ENCODE data around the gene NOP58. TPM values are rescaled to one million over a fixed set of nuclear protein-coding genes. Genes with fewer than 3 reads are reported as not detected.
A peak's percentile ranks its signal among the peaks of the same experiment; 100 is the strongest.

Gene NOP58
- total and polyA plus RNA-seq, 2 of the 8 experiments (the other 6 are each of a cell fraction or from before 2014, with no cell fraction given): 41.5 to 133 TPM

DNA sequence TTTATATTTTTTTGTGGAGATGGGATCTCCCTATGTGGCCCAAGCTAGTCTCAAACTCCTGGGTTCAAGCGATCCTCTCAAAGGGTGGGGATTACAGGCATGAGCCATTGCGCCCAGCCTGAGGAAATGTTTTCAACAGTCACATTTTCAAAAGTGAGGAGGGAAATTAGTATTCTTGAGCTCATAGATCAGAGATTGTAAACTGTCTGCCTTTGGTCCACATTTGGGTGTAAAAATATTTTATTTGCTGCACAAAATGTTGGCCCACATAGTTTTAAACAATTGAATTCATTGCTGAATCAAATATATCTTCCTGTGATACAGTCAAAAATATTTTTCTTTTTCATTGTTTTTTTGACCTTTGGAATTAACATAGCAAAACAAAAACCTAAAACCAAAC lies 48.6 kb downstream of the NOP58 start:
- H3K18ac ChIP-seq (ENCODE audit: extremely low read depth, low read length): no peak overlapping the region
- H3K14ac ChIP-seq (ENCODE audit: insufficient read length): no peak overlapping the region
- H3K23ac ChIP-seq (ENCODE audit: insufficient read length): no peak overlapping the region
- H2BK5ac ChIP-seq (ENCODE audit: low read depth, low read length): no peak overlapping the region
- 93% methylated on average over 2 of the region's 2 CpGs; no CpG with 5 or more reads in 1 of the 2 experiments for WGBS, 2 experiments (ENCODE audit: extremely low coverage in 1 of 2, insufficient coverage in 1 of 2, insufficient read length in 1 of 2, insufficient replicate concordance in 2 of 2, low coverage in 1 of 2, low lambda C conversion rate in 2 of 2, missing lambda C conversion rate in 1 of 2)
- no peak overlapping the region for H2BK20ac ChIP-seq (ENCODE audit: low read length)
- H3K56ac ChIP-seq (replicated peaks; ENCODE audit: insufficient read length, low read depth, low read length): no peak overlapping the region
- no peak for TF ChIP-seq ZNF274 (IDR thresholded peaks at IDR 0.05; ENCODE audit: borderline replicate concordance, extremely low read depth, low read length)
- no peak for TF ChIP-seq ASH2L (IDR thresholded peaks at IDR 0.05; ENCODE audit: low read length)
- TF ChIP-seq TAF1 (IDR thresholded peaks at IDR 0.05; ENCODE audit: low read depth, low read length): no peak
- no peak for TF ChIP-seq BRCA1 (IDR thresholded peaks at IDR 0.05; ENCODE audit: low read depth, low read length)
- FAIRE-seq: no peak
- no peak overlapping the region for H4K5ac ChIP-seq (ENCODE audit: insufficient read length, low read depth, low read length)
- no peak overlapping the region for H3K4me3 ChIP-seq (ENCODE audit: extremely low read depth in 1 of 4, insufficient read depth in 2 of 4, low read depth in 3 of 4, low read length in 4 of 4)
- H3K27ac ChIP-seq (ENCODE audit: low read depth, low read length): no peak overlapping the region
- no peaks in the 10 kb centered on the region for H3K79me1 ChIP-seq (ENCODE audit: low read depth, low read length)
- no peak overlapping the region for H4K8ac ChIP-seq (ENCODE audit: extremely low read depth, insufficient read depth, low read length)
- H3K23me2 ChIP-seq (ENCODE audit: low read depth, low read length): no peaks in the 10 kb centered on the region
- H2AFZ ChIP-seq (ENCODE audit: low read length): no peak overlapping the region
- H3K27me3 ChIP-seq (replicated peaks in 1 of 4; ENCODE audit: control insufficient read depth in 3 of 4, extremely low read depth in 1 of 4, insufficient read depth in 3 of 4, low read length in 3 of 4): no peaks in the 10 kb centered on the region
- H4K91ac ChIP-seq (replicated peaks; ENCODE audit: insufficient read length, low read length): no peak overlapping the region
- CTCF ChIA-PET (ENCODE audit: partially characterized antibody): interaction anchor here (1.1 kb wide), 1 partner anchor 29 kb away, joined by 4 read pairs; no protein-coding TSS in a partner anchor
- H3K9ac ChIP-seq (replicated peaks in 1 of 4; ENCODE audit: extremely low read depth in 1 of 4, low read depth in 3 of 4, low read length in 3 of 4): no peak overlapping the region
- H2BK120ac ChIP-seq (replicated peaks; ENCODE audit: low read depth, low read length): no peak overlapping the region
- DNase-seq (ENCODE audit: low read depth in 1 of 2, low spot score in 2 of 2): peak in 1 of 2 experiments; percentile 36
- no peak overlapping the region for H2AK5ac ChIP-seq (ENCODE audit: low read depth, low read length)
- H3K9me3 ChIP-seq (ENCODE audit: insufficient read depth in 2 of 2, low read depth in 1 of 2, low read length in 1 of 2): no peaks in the 10 kb centered on the region
- no peaks in the 10 kb centered on the region for H3K4me1 ChIP-seq (replicated peaks in 1 of 4; ENCODE audit: control insufficient read depth in 3 of 4, insufficient read depth in 4 of 4, low read length in 3 of 4)
- no peak overlapping the region for H3K4ac ChIP-seq (replicated peaks; ENCODE audit: insufficient read length, low read depth, low read length)
- H3K4me2 ChIP-seq (ENCODE audit: insufficient read depth in 1 of 2, low read depth in 2 of 2, low read length in 2 of 2): no peak overlapping the region
- POLR2A ChIA-PET (ENCODE audit: partially characterized antibody): no interaction called here
- H2BK12ac ChIP-seq (ENCODE audit: low read depth, low read length): no peak overlapping the region
- no peak overlapping the region for H2BK15ac ChIP-seq (ENCODE audit: low read length)
- no peaks in the 10 kb centered on the region for H4K20me1 ChIP-seq (replicated peaks in 1 of 2; ENCODE audit: control insufficient read depth in 1 of 2, insufficient read depth in 2 of 2, low read length in 2 of 2)
- peaks cover 0 to 4% (median under 1%) of the 10 kb centered on the region in 4 experiments; a peak in 4 of 8 replicates for H3K36me3 ChIP-seq (ENCODE audit: control insufficient read depth in 2 of 4, insufficient read depth in 4 of 4, low read length in 3 of 4)
- no peaks in the 10 kb centered on the region for H3K79me2 ChIP-seq (ENCODE audit: control insufficient read depth in 1 of 2, insufficient read depth in 2 of 2, low read length in 2 of 2)

All from H1 (cell line).